Stimulated activated naive CD8-positive, alpha-beta T cell treated with anti-CD3 and anti-CD28 coated beads, Interleukin-15, amount 100 ng/mL, for 72 hours (primary cell): ENCODE data around the gene PRDM16.

Experiments
- ATAC-seq: fragments of 150-1000 bp; cut with Tn5 transposase; 2 replicates; pipeline ENCODE4 v1.10.0; 2021; ENCODE audit warnings: mild to moderate bottlenecking, moderate library complexity
- DNase-seq, 2 donors: peaks; one replicate each; pipeline ENCODE4 v3.0.0; 2021 to 2022
- H3K27ac Mint-ChIP-seq, 2 donors: one replicate each; pipeline ENCODE4 v1.8.0; 2022; ENCODE audit warnings: mild to moderate bottlenecking in 2 of 2, mixed read lengths in 2 of 2, moderate library complexity in 2 of 2
- H3K27me3 Mint-ChIP-seq: one replicate; pipeline ENCODE4 v1.8.0; 2022; ENCODE audit warnings: mixed read lengths
- H3K4me1 Mint-ChIP-seq: one replicate; pipeline ENCODE4 v1.8.0; 2022; ENCODE audit warnings: mild to moderate bottlenecking, mixed read lengths
- H3K4me3 Mint-ChIP-seq, 2 donors: one replicate each; pipeline ENCODE4 v1.8.0; 2022; ENCODE audit warnings: mild to moderate bottlenecking in 2 of 2, mixed read lengths in 2 of 2, moderate library complexity in 1 of 2
- H3K9me3 Mint-ChIP-seq, 2 donors: one replicate each; pipeline ENCODE4 v1.8.0; 2022; ENCODE audit warnings: mixed read lengths in 2 of 2

PRDM16 gene

GRCh38 chr1:3195966-3196515 is 127.0 kb downstream of the PRDM16 start:
- ATAC-seq, result no peak

GRCh38 chr1:3196577-3197245 is 127.7 kb downstream of the PRDM16 start:
- Mint-ChIP-seq H3K4me1 (no peaks in the 10 kb centered on the region), H3K27me3 (no peaks in the 10 kb centered on the region), H3K9me3 (no peaks in the 10 kb centered on the region), H3K27ac (peak overlapping the region in 1 of 2 donors; percentile 19), H3K4me3 (no peak overlapping the region)
- DNase-seq (no peak), ATAC-seq (peak; percentile 21)

More at GRCh38 chr1:3195966-3196515, 127.0 kb downstream of the PRDM16 start:
- no peaks in the 10 kb centered on the region for H3K4me1 Mint-ChIP-seq
- no peaks in the 10 kb centered on the region for H3K9me3 Mint-ChIP-seq
- H3K4me3 Mint-ChIP-seq, result no peak overlapping the region
- H3K27me3 Mint-ChIP-seq, result no peaks in the 10 kb centered on the region
- peak overlapping the region in 1 of 2 donors; percentile 19 for H3K27ac Mint-ChIP-seq
- no peak for DNase-seq

GRCh38 chr1:3197781-3198316 is 128.8 kb downstream of the PRDM16 start:
- no peak for ATAC-seq
- Mint-ChIP-seq H3K27ac (no peak overlapping the region), H3K9me3 (no peaks in the 10 kb centered on the region), H3K27me3 (no peaks in the 10 kb centered on the region), H3K4me3 (no peak overlapping the region), H3K4me1 (no peaks in the 10 kb centered on the region)
- no peak for DNase-seq

- H3K27ac Mint-ChIP-seq, result no peak overlapping the region
Measured at GRCh38 chr1:3198371-3199271, 129.6 kb downstream of the PRDM16 start.

GRCh38 chr1:3204725-3205124 is 135.7 kb downstream of the PRDM16 start:
- no peak overlapping the region for H3K4me3 Mint-ChIP-seq
- DNase-seq (no peak), ATAC-seq (no peak)
- no peaks in the 10 kb centered on the region for H3K9me3 Mint-ChIP-seq
- no peaks in the 10 kb centered on the region for H3K4me1 Mint-ChIP-seq
- H3K27me3 Mint-ChIP-seq, result no peaks in the 10 kb centered on the region
- H3K27ac Mint-ChIP-seq, result no peak overlapping the region

More at GRCh38 chr1:3198371-3199271, 129.6 kb downstream of the PRDM16 start:
- DNase-seq, result no peak
- no peak for ATAC-seq
- H3K9me3 Mint-ChIP-seq, result no peaks in the 10 kb centered on the region
- no peak overlapping the region for H3K4me3 Mint-ChIP-seq
- H3K27me3 Mint-ChIP-seq, result no peaks in the 10 kb centered on the region
- H3K4me1 Mint-ChIP-seq, result no peaks in the 10 kb centered on the region

GRCh38 chr1:3205815-3206214 is 136.8 kb downstream of the PRDM16 start:
- ATAC-seq (no peak), DNase-seq (no peak)
- no peaks in the 10 kb centered on the region for H3K9me3 Mint-ChIP-seq
- H3K27me3 Mint-ChIP-seq, result no peaks in the 10 kb centered on the region
- no peaks in the 10 kb centered on the region for H3K4me1 Mint-ChIP-seq
- H3K4me3 Mint-ChIP-seq, result no peak overlapping the region
- no peak overlapping the region for H3K27ac Mint-ChIP-seq

GRCh38 chr1:3206696-3207095 is 137.7 kb downstream of the PRDM16 start:
- Mint-ChIP-seq H3K27me3 (no peaks in the 10 kb centered on the region), H3K4me1 (no peaks in the 10 kb centered on the region)

GRCh38 chr1:3207217-3207848 is 138.3 kb downstream of the PRDM16 start:
- Mint-ChIP-seq H3K4me1 (no peaks in the 10 kb centered on the region), H3K27ac (no peak overlapping the region), H3K9me3 (no peaks in the 10 kb centered on the region), H3K4me3 (no peak overlapping the region), H3K27me3 (no peaks in the 10 kb centered on the region)
- DNase-seq (no peak), ATAC-seq (no peak)

More at GRCh38 chr1:3206696-3207095, 137.7 kb downstream of the PRDM16 start:
- no peak overlapping the region for H3K27ac Mint-ChIP-seq
- DNase-seq (no peak), ATAC-seq (no peak)
- H3K9me3 Mint-ChIP-seq, result no peaks in the 10 kb centered on the region
- H3K4me3 Mint-ChIP-seq, result no peak overlapping the region

- no peak for DNase-seq
- Mint-ChIP-seq H3K27me3 (no peaks in the 10 kb centered on the region), H3K4me3 (no peak overlapping the region), H3K9me3 (no peaks in the 10 kb centered on the region), H3K4me1 (no peaks in the 10 kb centered on the region), H3K27ac (no peak overlapping the region)
- ATAC-seq, result no peak
Measured at GRCh38 chr1:3208819-3209200, 139.8 kb downstream of the PRDM16 start.

- Mint-ChIP-seq H3K4me1 (no peaks in the 10 kb centered on the region), H3K27me3 (no peaks in the 10 kb centered on the region), H3K9me3 (no peaks in the 10 kb centered on the region), H3K27ac (no peak overlapping the region), H3K4me3 (no peak overlapping the region)
- ATAC-seq (no peak), DNase-seq (no peak)
Measured at GRCh38 chr1:3209201-3209600, 140.2 kb downstream of the PRDM16 start.

- H3K27ac Mint-ChIP-seq, result no peak overlapping the region
Measured at GRCh38 chr1:3211582-3212375, 142.8 kb downstream of the PRDM16 start.

GRCh38 chr1:3212453-3213355 is 143.7 kb downstream of the PRDM16 start:
- no peaks in the 10 kb centered on the region for H3K9me3 Mint-ChIP-seq
- peaks cover 19% of the 10 kb centered on the region for H3K27me3 Mint-ChIP-seq
- no peak overlapping the region for H3K4me3 Mint-ChIP-seq
- DNase-seq, result no peak
- H3K27ac Mint-ChIP-seq, result no peak overlapping the region
- no peaks in the 10 kb centered on the region for H3K4me1 Mint-ChIP-seq
- no peak for ATAC-seq

More at GRCh38 chr1:3211582-3212375, 142.8 kb downstream of the PRDM16 start:
- H3K4me3 Mint-ChIP-seq, result no peak overlapping the region
- H3K9me3 Mint-ChIP-seq, result no peaks in the 10 kb centered on the region
- H3K4me1 Mint-ChIP-seq, result no peaks in the 10 kb centered on the region
- H3K27me3 Mint-ChIP-seq, result peaks cover 16% of the 10 kb centered on the region
- ATAC-seq (no peak), DNase-seq (no peak)

- no peak overlapping the region for H3K4me3 Mint-ChIP-seq
- H3K27ac Mint-ChIP-seq, result no peak overlapping the region
- no peaks in the 10 kb centered on the region for H3K4me1 Mint-ChIP-seq
- DNase-seq, result no peak
- no peak for ATAC-seq
- H3K9me3 Mint-ChIP-seq, result no peaks in the 10 kb centered on the region
- H3K27me3 Mint-ChIP-seq, result peaks cover 28% of the 10 kb centered on the region
Measured at GRCh38 chr1:3213730-3214129, 144.7 kb downstream of the PRDM16 start.
